Ammon's horn (tissue), 1 donor: Measurements from ENCODE around the gene CLEC16A.

Experiments
- DNase-seq: peaks from one replicate; pipeline ENCODE4 v3.0.0-alpha.2; 2016; ENCODE audit warnings: low spot score

The CLEC16A gene

GRCh38 chr16:11177578-11178160 is 233.3 kb downstream of the CLEC16A start:
- DNase-seq: no peak

GRCh38 chr16:11178424-11178823 is 234.1 kb downstream of the CLEC16A start:
- no peak for DNase-seq

GRCh38 chr16:11179574-11179973 is 235.2 kb downstream of the CLEC16A start:
- DNase-seq: no peak

- no peak for DNase-seq
Measured at GRCh38 chr16:11180489-11180888, 236.1 kb downstream of the CLEC16A start.

- no peak for DNase-seq
Measured at GRCh38 chr16:11181242-11181898, 237.0 kb downstream of the CLEC16A start.

- peak; percentile 18 for DNase-seq
Measured at GRCh38 chr16:11181899-11182279, 237.5 kb downstream of the CLEC16A start.

- DNase-seq: no peak
Measured at GRCh38 chr16:11182411-11182810, 238.0 kb downstream of the CLEC16A start.

- no peak for DNase-seq
Measured at GRCh38 chr16:11183035-11183812, 238.9 kb downstream of the CLEC16A start.

GRCh38 chr16:11183951-11184350 is 239.6 kb downstream of the CLEC16A start:
- DNase-seq: no peak

- DNase-seq: no peak
Measured at GRCh38 chr16:11187522-11188023, 243.2 kb downstream of the CLEC16A start.

- peak; percentile 13 for DNase-seq
Measured at GRCh38 chr16:11188801-11189740, 244.7 kb downstream of the CLEC16A start.

- no peak for DNase-seq
Measured at GRCh38 chr16:11190588-11191560, 246.5 kb downstream of the CLEC16A start.

GRCh38 chr16:11191665-11192064 is 247.3 kb downstream of the CLEC16A start:
- no peak for DNase-seq

GRCh38 chr16:11193494-11193893 is 249.1 kb downstream of the CLEC16A start:
- no peak for DNase-seq

- DNase-seq: no peak
Measured at GRCh38 chr16:11194913-11195312, 250.5 kb downstream of the CLEC16A start.

GRCh38 chr16:11196286-11196828 is 252.0 kb downstream of the CLEC16A start:
- no peak for DNase-seq

- no peak for DNase-seq
Measured at GRCh38 chr16:11198375-11198774, 254.0 kb downstream of the CLEC16A start.

GRCh38 chr16:11198828-11199227 is 254.5 kb downstream of the CLEC16A start:
- no peak for DNase-seq

- no peak for DNase-seq
Measured at GRCh38 chr16:11200592-11200991, 256.2 kb downstream of the CLEC16A start.

- DNase-seq: no peak
Measured at GRCh38 chr16:11201498-11202259, 257.3 kb downstream of the CLEC16A start.
